HepG2 (cell line): ENCODE results near the gene DGKB.

Experiments used
- HNRNPL ChIP-seq: fragments of 200-400 bp; formaldehyde crosslinking; IDR thresholded peaks from 2 replicates; pipeline ENCODE4 v1.6.1; 2017; ENCODE audit warnings: mild to moderate bottlenecking, low read depth, low read length
- IKZF4 ChIP-seq: sonication (generic); formaldehyde crosslinking; IDR thresholded peaks from 2 replicates; pipeline ENCODE4 v1.5.1; 2020; ENCODE audit warnings: borderline replicate concordance, mild to moderate bottlenecking, low read depth, missing genetic modification reagents; ENCODE audit errors: not compliant biosample characterization
- IRF1 ChIP-seq: sonication (generic); formaldehyde crosslinking; IDR thresholded peaks from 2 replicates; pipeline ENCODE4 v1.4.0; 2020; ENCODE audit warnings: low read depth, mild to moderate bottlenecking, missing genetic modification reagents
- NCOR1 ChIP-seq: fragments of 200-600 bp; sonication (generic); IDR thresholded peaks from 2 replicates; pipeline ENCODE4 v1.7.0; 2017; ENCODE audit warnings: antibody characterized with exemption, low read length, borderline replicate concordance
- PREB ChIP-seq: sonication (generic); formaldehyde crosslinking; IDR thresholded peaks from 2 replicates; pipeline ENCODE4 v1.4.0; 2020; ENCODE audit warnings: missing genetic modification reagents
- ZBTB21 ChIP-seq: sonication (generic); formaldehyde crosslinking; IDR thresholded peaks from 2 replicates; pipeline ENCODE4 v1.4.0; 2020; ENCODE audit warnings: missing genetic modification reagents
- ZFY ChIP-seq: sonication (generic); formaldehyde crosslinking; IDR thresholded peaks from 2 replicates; pipeline ENCODE4 v1.4.0; 2020; ENCODE audit warnings: missing genetic modification reagents
- ZNF331 ChIP-seq: sonication (generic); formaldehyde crosslinking; IDR thresholded peaks from 2 replicates; pipeline ENCODE4 v1.4.0; 2020; ENCODE audit warnings: missing genetic modification reagents
- ZNF337 ChIP-seq: sonication (generic); formaldehyde crosslinking; IDR thresholded peaks from 2 replicates; pipeline ENCODE4 v1.5.1; 2020; ENCODE audit warnings: missing genetic modification reagents, low read depth, mild to moderate bottlenecking, borderline replicate concordance
- ZNF557 ChIP-seq: sonication (generic); formaldehyde crosslinking; IDR thresholded peaks from 2 replicates; pipeline ENCODE4 v1.4.0; 2020; ENCODE audit warnings: missing genetic modification reagents
- ZNF747 ChIP-seq: sonication (generic); formaldehyde crosslinking; IDR thresholded peaks from 2 replicates; pipeline ENCODE4 v1.8.1; 2023; ENCODE audit warnings: missing genetic modification reagents, mild to moderate bottlenecking, borderline replicate concordance
- TF ChIP-seq, protein P1 (sequence below): sonication (generic); formaldehyde crosslinking; IDR thresholded peaks from 2 replicates; pipeline ENCODE4 v1.5.1; 2020; ENCODE audit warnings: mild to moderate bottlenecking, missing genetic modification reagents

DNA sequence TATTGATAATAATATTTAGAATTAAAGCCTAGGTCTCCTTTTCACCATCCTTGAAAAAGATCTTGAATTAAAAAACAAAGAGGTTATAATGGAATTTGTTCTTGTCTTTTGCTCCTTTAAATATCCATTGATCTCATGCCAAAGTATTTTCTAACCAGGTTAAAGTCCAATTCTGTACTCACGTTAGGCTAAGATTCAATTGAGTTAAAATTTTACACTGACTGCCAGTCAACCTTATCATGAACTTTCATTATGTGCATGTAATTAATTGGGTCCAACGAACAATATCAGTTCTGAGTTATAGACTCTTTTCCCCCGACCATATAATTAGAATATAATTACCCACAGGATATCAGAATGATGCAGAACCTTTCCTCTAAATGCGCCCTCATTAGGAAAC lies 266.6 kb downstream of the DGKB start:
- TF ChIP-seq ZNF747 (no peak), PREB (no peak), ZNF331 (no peak), IRF1 (no peak), HNRNPL (no peak), ZNF557 (no peak), NCOR1 (no peak), ZNF337 (no peak), IKZF4 (CRISPR knock-in tag) (no peak), ZBTB21 (no peak), ZFY (CRISPR knock-in tag) (no peak)
- TF ChIP-seq, protein P1, sequence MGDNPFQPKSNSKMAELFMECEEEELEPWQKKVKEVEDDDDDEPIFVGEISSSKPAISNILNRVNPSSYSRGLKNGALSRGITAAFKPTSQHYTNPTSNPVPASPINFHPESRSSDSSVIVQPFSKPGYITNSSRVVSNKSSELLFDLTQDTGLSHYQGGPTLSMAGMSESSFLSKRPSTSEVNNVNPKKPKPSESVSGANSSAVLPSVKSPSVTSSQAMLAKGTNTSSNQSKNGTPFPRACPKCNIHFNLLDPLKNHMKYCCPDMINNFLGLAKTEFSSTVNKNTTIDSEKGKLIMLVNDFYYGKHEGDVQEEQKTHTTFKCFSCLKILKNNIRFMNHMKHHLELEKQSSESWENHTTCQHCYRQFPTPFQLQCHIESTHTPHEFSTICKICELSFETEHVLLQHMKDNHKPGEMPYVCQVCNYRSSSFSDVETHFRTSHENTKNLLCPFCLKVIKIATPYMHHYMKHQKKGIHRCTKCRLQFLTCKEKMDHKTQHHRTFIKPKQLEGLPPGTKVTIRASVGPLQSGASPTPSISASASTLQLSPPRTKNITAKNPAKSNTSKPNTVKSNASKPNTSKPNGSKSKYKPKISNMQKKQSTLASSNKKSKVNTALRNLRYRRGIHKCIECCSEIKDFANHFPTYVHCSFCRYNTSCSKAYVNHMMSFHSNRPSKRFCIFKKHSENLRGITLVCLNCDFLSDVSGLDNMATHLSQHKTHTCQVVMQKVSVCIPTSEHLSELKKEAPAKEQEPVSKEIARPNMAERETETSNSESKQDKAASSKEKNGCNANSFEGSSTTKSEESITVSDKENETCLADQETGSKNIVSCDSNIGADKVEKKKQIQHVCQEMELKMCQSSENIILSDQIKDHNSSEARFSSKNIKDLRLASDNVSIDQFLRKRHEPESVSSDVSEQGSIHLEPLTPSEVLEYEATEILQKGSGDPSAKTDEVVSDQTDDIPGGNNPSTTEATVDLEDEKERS (CRISPR knock-in tag) = no peak
